Neural cell (in vitro differentiated cells): ENCODE results near the gene CRHBP.
"Not testable (repeated sequence)": the region's sequence is repeated elsewhere in the genome, so short reads cannot be mapped to it uniquely, and the experiment has no call there.

Experiments used
- CTCF ChIP-seq: fragments of 450-650 bp; IDR thresholded peaks from 2 replicates; pipeline ENCODE4 v1.5.1; 2014; ENCODE audit warnings: antibody characterized with exemption, mild to moderate bottlenecking, moderate library complexity; ENCODE audit not compliant: poor library complexity, severe bottlenecking
- EP300 ChIP-seq: fragments of 450-650 bp; conservative IDR thresholded peaks from 2 replicates; pipeline ENCODE4 v1.6.1; 2014; ENCODE audit warnings: antibody characterized with exemption, mild to moderate bottlenecking, moderate library complexity; ENCODE audit not compliant: poor library complexity, severe bottlenecking
- EZH2 ChIP-seq: fragments of 200-600, 300-800 bp; shearing (Covaris generic), sonication (generic); IDR thresholded peaks from 2 replicates; pipeline ENCODE4 v1.6.1; 2014; ENCODE audit warnings: antibody characterized with exemption, low read length, borderline replicate concordance, mild to moderate bottlenecking; ENCODE audit not compliant: insufficient read depth, poor library complexity, severe bottlenecking
- POLR2AphosphoS5 ChIP-seq: IDR thresholded peaks from 2 replicates; pipeline ENCODE4 v1.6.1; 2012
- RAD21 ChIP-seq: fragments of 450-650 bp; conservative IDR thresholded peaks from 2 replicates; pipeline ENCODE4 v1.6.1; 2014; ENCODE audit warnings: antibody characterized with exemption, mild to moderate bottlenecking, moderate library complexity
- SMC3 ChIP-seq: fragments of 450-650 bp; conservative IDR thresholded peaks from 2 replicates; pipeline ENCODE4 v1.6.1; 2014; ENCODE audit warnings: antibody characterized with exemption, mild to moderate bottlenecking, moderate library complexity; ENCODE audit not compliant: poor library complexity
- TAF1 ChIP-seq: IDR thresholded peaks from 2 replicates; pipeline ENCODE4 v1.6.1; 2012; ENCODE audit warnings: low read depth

- TF ChIP-seq POLR2AphosphoS5, EP300, SMC3, TAF1, CTCF, EZH2, RAD21: not testable (repeated sequence)
These were observed 40.6 kb downstream of the CRHBP start for GRCh38 chr5:76993436-76993835.
